Measurements from ENCODE around the gene PDE6C. TPM values are rescaled to one million over a fixed set of nuclear protein-coding genes. Genes with fewer than 3 reads are reported as not detected.
"Not testable (repeated sequence)": the region's sequence is repeated elsewhere in the genome, so short reads cannot be mapped to it uniquely, and the experiment has no call there.

PDE6C gene
- total RNA-seq, 2 donors from 2014 or later = not detected

- Histone ChIP-seq H3K36me3 (peaks cover 5% of the 10 kb centered on the region), H3K4me3 (no peak overlapping the region), H3K9me3 (no peaks in the 10 kb centered on the region), H3K4me1 (no peaks in the 10 kb centered on the region), H3K27me3 (no peaks in the 10 kb centered on the region), H3K27ac (no peak overlapping the region)
- TF ChIP-seq, protein P1, sequence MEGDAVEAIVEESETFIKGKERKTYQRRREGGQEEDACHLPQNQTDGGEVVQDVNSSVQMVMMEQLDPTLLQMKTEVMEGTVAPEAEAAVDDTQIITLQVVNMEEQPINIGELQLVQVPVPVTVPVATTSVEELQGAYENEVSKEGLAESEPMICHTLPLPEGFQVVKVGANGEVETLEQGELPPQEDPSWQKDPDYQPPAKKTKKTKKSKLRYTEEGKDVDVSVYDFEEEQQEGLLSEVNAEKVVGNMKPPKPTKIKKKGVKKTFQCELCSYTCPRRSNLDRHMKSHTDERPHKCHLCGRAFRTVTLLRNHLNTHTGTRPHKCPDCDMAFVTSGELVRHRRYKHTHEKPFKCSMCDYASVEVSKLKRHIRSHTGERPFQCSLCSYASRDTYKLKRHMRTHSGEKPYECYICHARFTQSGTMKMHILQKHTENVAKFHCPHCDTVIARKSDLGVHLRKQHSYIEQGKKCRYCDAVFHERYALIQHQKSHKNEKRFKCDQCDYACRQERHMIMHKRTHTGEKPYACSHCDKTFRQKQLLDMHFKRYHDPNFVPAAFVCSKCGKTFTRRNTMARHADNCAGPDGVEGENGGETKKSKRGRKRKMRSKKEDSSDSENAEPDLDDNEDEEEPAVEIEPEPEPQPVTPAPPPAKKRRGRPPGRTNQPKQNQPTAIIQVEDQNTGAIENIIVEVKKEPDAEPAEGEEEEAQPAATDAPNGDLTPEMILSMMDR (IDR thresholded peaks at IDR 0.05) = no peak
- no peak for DNase-seq (ENCODE audit: low spot score)
Observed at GRCh38 chr10:93687737-93688136, 75.4 kb downstream of the PDE6C start.

- no peak for DNase-seq (ENCODE audit: low spot score)
- H3K27ac ChIP-seq = no peak overlapping the region
- no peaks in the 10 kb centered on the region for H3K27me3 ChIP-seq
- H3K4me1 ChIP-seq = no peaks in the 10 kb centered on the region
- TF ChIP-seq, protein P1 (IDR thresholded peaks at IDR 0.05) = no peak
- no peak overlapping the region for H3K4me3 ChIP-seq
- no peaks in the 10 kb centered on the region for H3K9me3 ChIP-seq
- H3K36me3 ChIP-seq = peaks cover 42% of the 10 kb centered on the region
Observed at GRCh38 chr10:93695740-93696139, 83.4 kb downstream of the PDE6C start.

- H3K4me1 ChIP-seq; H3K27me3 ChIP-seq; DNase-seq (ENCODE audit: low spot score); H3K4me3 ChIP-seq; H3K27ac ChIP-seq; H3K9me3 ChIP-seq: not testable (repeated sequence)
- H3K36me3 ChIP-seq = peaks cover 42% of the 10 kb centered on the region
Observed at GRCh38 chr10:93696582-93696981, 84.2 kb downstream of the PDE6C start.

DNA sequence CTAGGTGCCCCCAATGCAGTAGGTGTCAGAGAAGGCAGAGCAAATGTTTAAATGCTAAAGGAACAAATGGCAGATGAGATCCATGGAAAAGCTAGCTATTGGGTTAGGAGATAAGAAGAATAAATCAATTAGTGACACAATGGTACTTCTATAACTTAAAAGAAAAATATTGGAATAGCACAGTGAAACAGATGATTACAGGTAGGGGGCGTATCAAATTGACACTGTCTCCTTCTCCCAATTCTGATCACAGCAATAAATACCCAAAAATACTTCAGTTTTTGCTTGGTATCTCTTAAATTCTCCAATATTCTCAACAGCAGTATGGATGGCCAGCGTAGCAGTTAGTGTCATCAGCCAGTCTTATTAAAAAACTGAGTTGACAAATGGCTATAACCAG, 84.9 kb downstream of the PDE6C start:
- Histone ChIP-seq H3K36me3 (peaks cover 42% of the 10 kb centered on the region), H3K9me3 (no peaks in the 10 kb centered on the region), H3K4me3 (no peak overlapping the region), H3K27ac (no peak overlapping the region), H3K27me3 (no peaks in the 10 kb centered on the region), H3K4me1 (peaks cover 0 to 7% of the 10 kb centered on the region in 2 donors)
- TF ChIP-seq, protein P1 (IDR thresholded peaks at IDR 0.05) = no peak
- DNase-seq (ENCODE audit: low spot score) = no peak

GRCh38 chr10:93701866-93702209, 89.5 kb downstream of the PDE6C start:
- H3K27ac ChIP-seq = peak overlapping the region; percentile 86 to 90
- TF ChIP-seq, protein P1 (IDR thresholded peaks at IDR 0.05) = no peak
- peaks cover 27% of the 10 kb centered on the region for H3K36me3 ChIP-seq
- no peak for DNase-seq (ENCODE audit: low spot score)
- no peaks in the 10 kb centered on the region for H3K27me3 ChIP-seq
- H3K4me3 ChIP-seq = peak overlapping the region; percentile 60 to 72
- no peaks in the 10 kb centered on the region for H3K9me3 ChIP-seq
- H3K4me1 ChIP-seq = peaks cover 0 to 7% of the 10 kb centered on the region in 2 donors

GRCh38 chr10:93702210-93703001, 90.1 kb downstream of the PDE6C start, which contains the start of gene FRA10AC1:
Gene FRA10AC1, minus strand, starts transcription at chr10:93702592. Its CDS starts 2,486 bp downstream, at chr10:93700106.
- TF ChIP-seq, protein P1 (IDR thresholded peaks at IDR 0.05) = peak; percentile 42 to 82
- no peaks in the 10 kb centered on the region for H3K9me3 ChIP-seq
- no peaks in the 10 kb centered on the region for H3K27me3 ChIP-seq
- H3K27ac ChIP-seq = peak within 1 kb of the TSS; percentile 86 to 90
- H3K4me3 ChIP-seq = peak within 1 kb of the TSS; percentile 60 to 72
- peaks cover 22% of the 10 kb centered on the region for H3K36me3 ChIP-seq
- peaks cover 0 to 7% of the 10 kb centered on the region in 2 donors for H3K4me1 ChIP-seq
- peak; percentile 98 for DNase-seq (ENCODE audit: low spot score)

Measured in right atrium auricular region (tissue), 2 donors.